GM18517 (cell line): ENCODE results near the gene SCAF4.

Experiments
- ATAC-seq: cut with Tn5 transposase; IDR thresholded peaks from one replicate; pipeline ENCODE4 v1.9.1; 2021; ENCODE audit warnings: mild to moderate bottlenecking, moderate library complexity; ENCODE audit not compliant: unreplicated experiment

SCAF4 gene

GRCh38 chr21:31714741-31715365 lies 17.1 kb downstream of the SCAF4 start:
- no peak for ATAC-seq

- ATAC-seq, result no peak
Observed at GRCh38 chr21:31713973-31714740, 17.8 kb downstream of the SCAF4 start.

- no peak for ATAC-seq
Observed at GRCh38 chr21:31713115-31713514, 18.8 kb downstream of the SCAF4 start.

- ATAC-seq, result no peak
Observed at GRCh38 chr21:31711745-31712285, 20.1 kb downstream of the SCAF4 start.

- ATAC-seq, result no peak
Observed at GRCh38 chr21:31711326-31711725, 20.6 kb downstream of the SCAF4 start.

- no peak for ATAC-seq
Observed at GRCh38 chr21:31710586-31710985, 21.3 kb downstream of the SCAF4 start.

GRCh38 chr21:31708541-31708940 lies 23.4 kb downstream of the SCAF4 start:
- no peak for ATAC-seq

- no peak for ATAC-seq
Observed at GRCh38 chr21:31707499-31707898, 24.4 kb downstream of the SCAF4 start.

- ATAC-seq, result no peak
Observed at GRCh38 chr21:31706562-31706961, 25.4 kb downstream of the SCAF4 start.

- no peak for ATAC-seq
Observed at GRCh38 chr21:31700040-31700439, 31.9 kb downstream of the SCAF4 start.

GRCh38 chr21:31698461-31698860 lies 33.5 kb downstream of the SCAF4 start:
- no peak for ATAC-seq

- no peak for ATAC-seq
Observed at GRCh38 chr21:31696424-31696823, 35.5 kb downstream of the SCAF4 start.

GRCh38 chr21:31693222-31693621 lies 38.7 kb downstream of the SCAF4 start:
- ATAC-seq, result no peak

GRCh38 chr21:31688603-31689368 lies 43.1 kb downstream of the SCAF4 start:
- no peak for ATAC-seq

- no peak for ATAC-seq
Observed at GRCh38 chr21:31687108-31687507, 44.8 kb downstream of the SCAF4 start.

GRCh38 chr21:31686272-31686915 lies 45.5 kb downstream of the SCAF4 start:
- ATAC-seq, result no peak

GRCh38 chr21:31684918-31685317 lies 47.0 kb downstream of the SCAF4 start:
- ATAC-seq, result no peak

GRCh38 chr21:31683029-31683428 lies 48.9 kb downstream of the SCAF4 start:
- ATAC-seq, result no peak

GRCh38 chr21:31682620-31683019 lies 49.3 kb downstream of the SCAF4 start:
- no peak for ATAC-seq

GRCh38 chr21:31678478-31678877 lies 53.4 kb downstream of the SCAF4 start:
- ATAC-seq, result no peak

GRCh38 chr21:31677047-31677446 lies 54.9 kb downstream of the SCAF4 start:
- ATAC-seq, result no peak
